ENCODE results near the gene TIMM8A.

GRCh38 chrX:101386542-101386885 is 38.0 kb upstream of the TIMM8A start:
- TF ChIP-seq GATA2 (IDR thresholded peaks at IDR 0.05; ENCODE audit: low read depth, low read length) (no peak), GATA3 (IDR thresholded peaks at IDR 0.05; ENCODE audit: low read depth, low read length) (no peak)
